ENCODE results near the gene CRYL1.
A peak's percentile ranks its signal among the peaks of the same experiment; 100 is the strongest.
"Not testable (repeated sequence)": the region's sequence is repeated elsewhere in the genome, so short reads cannot be mapped to it uniquely, and the experiment has no call there.

CRYL1 gene

DNA sequence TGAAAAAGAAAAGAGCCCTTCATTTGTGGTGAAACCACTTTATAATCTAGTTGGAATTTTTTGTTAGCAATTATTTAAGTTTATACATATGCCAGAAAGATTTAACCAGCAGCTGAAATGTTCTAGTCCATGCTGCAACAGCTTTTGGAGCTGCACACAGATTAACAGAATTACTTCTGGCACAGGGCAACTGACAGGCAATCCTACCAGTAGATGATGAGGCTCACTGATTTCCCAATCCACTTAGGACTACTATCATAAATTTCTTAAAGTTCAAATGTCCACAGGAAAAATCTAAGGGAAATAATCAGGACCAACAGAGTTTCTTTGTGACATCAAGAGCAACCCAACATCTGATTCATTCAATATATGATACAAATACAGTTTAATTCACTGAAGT, 78.8 kb downstream of the CRYL1 start:
- no peak for DNase-seq

DNA sequence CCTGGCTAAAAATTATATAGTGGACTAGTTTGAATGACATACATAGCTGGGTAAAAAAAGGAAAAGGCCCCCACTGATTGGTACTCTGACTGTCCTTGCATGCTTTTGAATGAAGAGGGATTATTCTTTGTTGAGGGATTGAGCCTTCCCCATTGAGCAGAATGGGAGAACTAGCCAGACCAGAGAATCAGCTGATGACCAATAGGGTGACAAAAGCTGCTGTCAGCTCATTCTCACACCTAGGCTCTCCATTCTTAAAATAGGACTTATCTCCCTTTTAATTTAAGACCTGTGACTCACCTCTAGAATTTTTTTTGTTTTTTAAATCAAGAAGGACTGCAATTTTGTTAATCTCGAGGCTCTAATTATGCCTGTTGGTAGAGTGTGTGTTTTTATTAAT, 79.3 kb downstream of the CRYL1 start:
- no peak for DNase-seq

DNA sequence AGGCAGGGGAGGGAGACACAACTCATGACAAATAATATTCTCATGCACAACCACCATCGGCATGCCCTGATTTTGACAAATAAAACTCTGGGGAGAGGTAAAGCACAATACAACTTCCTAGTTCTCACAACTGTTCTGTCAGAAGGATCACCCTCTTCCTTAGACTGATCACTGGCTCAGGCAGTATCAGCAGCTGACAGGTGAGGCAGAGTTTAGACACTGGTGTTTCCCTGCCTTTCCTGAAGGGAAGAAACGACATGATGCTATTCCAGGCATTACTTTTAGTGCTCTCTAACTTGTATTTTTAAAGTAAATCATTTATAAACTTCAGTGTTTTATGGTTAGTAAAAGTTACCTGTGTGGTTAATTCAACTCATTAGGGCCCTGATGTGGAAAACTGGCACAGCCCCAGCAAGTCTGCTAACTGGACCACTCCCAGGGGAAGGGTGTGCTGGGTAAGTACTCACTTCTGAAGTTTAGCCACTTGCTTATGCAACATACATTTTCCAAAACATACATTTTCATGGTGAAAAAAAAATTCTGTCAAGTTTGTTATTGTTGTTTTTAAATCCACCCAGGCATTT, 82.8 kb downstream of the CRYL1 start:
- DNase-seq, result no peak

DNA sequence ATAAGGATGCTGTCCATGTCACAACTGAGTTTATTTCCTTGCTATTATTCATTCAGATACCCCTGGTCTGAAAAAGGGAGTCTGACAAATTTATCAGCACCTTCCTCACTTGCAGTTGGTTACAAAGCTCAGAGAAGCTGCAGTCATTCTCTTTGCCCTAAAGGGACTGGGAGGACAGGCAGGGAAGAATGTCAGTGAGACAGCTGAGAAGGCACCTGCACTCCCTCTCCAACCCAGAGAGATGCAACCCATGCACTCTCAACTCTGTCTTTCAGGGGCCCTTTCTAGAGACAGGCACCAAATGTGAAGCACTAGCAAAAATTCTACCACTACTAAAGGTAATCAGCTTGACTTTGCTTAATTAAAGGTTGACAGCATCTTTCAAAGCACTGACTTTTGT, 83.3 kb downstream of the CRYL1 start:
- no peak for DNase-seq

DNA sequence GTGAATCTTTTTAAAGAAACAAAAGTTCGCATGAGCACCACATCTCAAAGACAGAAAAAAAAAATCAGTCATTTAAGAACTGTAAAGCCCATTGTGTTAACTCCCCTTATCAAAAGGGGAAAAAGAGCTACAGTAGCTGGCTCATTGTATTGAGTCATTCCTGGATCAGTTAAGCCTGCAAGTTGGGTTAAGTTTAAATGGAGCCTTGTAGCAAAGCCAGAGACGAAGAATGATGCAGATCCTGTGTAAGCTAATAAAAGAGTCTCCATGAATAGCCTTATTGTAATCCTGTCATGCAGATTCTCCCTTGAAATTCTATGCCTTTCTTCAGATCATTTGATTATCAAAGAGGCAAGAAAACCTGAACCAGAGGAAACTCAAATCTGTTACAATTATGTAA, 83.8 kb downstream of the CRYL1 start:
- DNase-seq, result no peak

DNA sequence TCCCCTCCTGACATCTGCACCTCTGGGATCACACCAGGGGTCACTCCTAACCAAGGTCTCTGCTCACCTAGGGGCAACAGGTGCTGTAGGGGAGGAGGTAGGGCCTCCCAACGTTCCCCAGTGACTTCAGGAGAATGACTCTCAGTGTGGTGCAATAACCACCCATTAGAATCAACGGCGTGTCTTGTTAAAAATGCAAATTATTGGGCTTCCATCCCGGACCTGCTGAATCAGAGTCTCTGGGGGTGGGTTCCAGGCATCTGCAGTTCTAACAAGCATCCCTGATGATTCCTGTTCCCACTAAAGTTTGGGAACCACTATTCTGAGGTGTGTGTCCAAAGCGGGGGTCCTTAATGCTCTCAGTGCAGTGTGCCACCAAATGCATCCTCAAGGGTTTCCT, 84.6 kb downstream of the CRYL1 start:
- no peak for DNase-seq

DNA sequence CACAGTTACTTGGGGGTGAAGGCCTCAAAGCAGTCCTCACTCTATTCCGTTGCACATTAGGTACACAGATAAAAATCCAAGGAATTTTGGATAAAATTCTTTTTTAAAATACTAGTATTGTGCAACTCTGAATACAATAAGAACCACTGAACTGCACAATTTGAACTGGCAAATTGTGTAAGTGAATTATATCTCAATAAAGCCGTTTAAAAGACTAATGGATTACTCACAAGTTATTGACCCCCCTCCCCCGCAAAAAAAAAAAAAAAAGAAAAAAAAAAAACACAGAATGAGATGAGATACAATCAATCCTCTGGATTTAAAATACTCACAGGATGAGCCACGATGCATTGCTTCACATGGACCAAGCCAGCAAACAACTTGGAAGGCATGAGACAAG, 86.4 kb downstream of the CRYL1 start:
- no peak for DNase-seq

DNA sequence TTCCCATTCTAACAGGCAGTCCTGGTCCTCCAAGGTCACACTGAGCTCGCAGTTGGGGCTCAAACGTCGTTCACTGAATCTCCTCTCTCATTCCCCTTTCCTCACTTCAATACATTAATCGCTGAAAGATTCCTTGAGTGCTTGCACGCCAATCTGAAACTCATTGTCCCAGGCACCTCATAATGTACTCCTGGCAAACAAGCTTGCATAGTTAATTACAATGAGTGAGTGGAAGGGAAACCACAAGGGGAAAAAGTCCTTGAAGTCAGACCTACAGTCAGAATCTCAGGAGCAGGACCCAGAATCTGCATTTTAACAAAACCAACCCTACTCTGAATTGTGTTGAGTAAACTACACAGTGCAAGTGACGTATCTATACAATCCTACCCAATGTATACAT, 86.9 kb downstream of the CRYL1 start:
- DNase-seq, result no peak

DNA sequence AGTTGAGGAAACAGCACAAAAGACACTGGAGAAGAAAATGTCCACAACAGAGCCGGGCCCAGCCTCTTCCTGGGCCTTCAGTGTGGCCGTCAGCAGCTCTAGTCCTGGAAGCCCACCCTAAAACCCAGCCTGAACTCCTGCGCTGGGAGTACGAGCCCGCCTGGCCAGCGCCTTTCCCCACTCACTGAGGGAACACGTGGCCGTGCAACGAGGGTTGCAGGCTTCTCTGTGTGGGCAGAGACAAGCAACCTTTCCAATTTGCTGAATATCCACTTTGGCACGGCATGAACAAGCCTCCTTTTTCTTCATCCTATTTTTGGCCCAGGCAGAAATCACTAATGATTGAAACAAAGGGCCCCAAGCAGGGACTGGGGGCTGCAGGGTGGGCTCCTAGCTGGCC, 89.2 kb downstream of the CRYL1 start:
- DNase-seq, result no peak

DNA sequence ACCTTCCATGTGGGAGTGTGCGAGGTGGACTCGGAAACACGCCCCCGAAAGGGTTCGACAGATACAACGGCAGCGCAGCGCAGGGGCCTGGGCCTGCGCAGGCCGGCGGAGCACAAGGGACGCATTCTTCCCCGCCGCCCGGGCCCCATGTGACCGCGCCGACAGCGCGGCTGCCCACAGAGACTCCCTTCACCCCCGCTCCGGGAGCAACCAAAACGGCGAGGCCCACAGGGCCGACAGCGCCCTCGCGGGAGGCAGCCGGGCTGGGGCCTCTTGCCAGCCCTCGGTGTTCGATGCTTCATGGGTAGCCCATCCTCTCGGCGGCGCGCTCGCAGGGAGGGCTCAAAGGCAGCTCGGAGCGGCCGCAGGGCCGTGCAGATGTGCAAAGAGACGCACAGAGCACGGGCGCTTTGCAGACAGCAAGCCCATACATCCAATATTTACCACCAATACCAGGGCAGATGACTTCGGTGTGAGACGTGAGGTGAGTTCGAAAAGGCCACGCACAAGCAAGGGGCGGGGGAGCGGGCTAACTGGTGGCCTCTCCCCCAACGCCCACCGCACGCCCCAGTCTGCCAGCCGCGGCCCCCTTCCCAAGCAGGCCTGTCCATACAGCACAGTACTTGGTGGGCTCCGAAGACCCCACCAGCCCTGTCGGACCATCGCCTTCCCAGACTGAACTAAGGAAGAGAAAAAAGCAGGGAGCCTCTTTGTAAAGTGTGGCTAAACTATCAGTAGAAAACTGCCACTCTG, 89.9 kb downstream of the CRYL1 start:
- no peak for DNase-seq

DNA sequence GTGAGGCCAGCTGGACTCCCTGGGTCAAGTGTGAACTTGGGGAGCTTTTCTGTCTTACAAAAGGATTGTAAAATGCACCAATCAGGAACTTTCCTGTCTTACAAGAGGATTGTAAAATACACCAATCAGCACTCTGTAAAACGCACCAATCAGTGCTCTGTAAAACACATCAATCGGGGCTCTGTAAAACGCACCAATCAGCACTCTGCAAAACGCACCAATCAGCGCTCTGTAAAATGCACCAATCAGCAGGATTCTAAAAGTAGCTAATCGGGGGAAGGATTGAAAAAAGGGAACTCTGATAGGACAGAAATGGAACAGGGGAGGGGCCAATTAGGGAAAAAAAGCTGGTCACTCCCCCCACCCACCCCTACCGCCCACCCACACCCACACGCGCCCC, 91.4 kb downstream of the CRYL1 start:
- not testable (repeated sequence) for DNase-seq

DNA sequence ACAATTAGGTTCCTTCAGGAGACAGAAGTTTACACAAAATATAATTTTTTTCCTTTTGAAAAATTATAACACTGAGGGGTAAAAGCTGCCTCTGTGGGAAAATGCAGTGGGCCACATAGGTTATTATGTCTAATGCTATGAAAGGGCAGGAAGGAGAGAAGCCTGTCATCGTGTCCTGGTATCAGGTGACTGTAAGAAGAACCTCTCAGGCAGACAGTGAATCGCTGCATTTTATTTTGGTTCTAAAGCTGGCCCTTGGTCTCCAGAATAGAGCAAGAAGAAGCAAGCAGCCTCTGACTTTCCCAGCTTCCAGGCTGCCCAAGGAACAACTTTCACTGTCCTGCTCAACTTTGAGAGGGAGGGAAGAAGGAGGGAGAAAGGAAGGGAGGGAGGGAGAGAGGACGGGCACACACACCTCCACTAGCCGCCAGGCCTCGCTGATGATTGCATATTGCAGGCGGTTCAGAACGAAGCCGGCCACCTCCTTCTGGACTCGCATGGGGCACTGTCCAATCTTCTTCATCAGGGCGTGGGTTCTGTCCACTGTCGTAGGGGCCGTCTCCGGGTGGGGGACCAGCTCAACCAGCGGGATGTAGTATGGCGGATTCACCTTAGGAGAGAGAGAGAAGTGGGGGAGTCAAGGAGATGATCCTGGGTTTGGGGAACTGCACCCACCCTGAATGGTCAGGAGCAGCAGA, 93.8 kb downstream of the CRYL1 start:
- DNase-seq, result no peak

DNA sequence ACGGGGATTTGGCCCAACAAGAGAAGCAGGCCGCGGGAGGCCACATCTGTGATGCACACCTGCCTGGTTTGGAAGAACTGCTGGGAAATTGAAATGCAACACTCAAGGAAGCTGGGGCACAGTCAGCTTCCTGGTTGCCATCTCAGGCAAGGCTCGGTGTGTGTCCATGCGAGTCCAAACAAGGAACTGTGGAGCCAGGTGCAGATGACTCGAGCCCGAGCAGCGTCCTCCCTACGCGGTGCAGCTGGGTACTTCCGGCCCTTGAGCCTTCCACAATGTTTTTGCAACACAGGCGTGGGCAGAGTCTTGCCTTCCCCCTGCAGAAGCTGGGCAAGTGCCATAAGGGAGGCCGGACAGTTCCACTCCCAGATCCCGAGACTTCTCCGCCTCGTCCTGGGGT, 94.6 kb downstream of the CRYL1 start:
- DNase-seq, result no peak

DNA sequence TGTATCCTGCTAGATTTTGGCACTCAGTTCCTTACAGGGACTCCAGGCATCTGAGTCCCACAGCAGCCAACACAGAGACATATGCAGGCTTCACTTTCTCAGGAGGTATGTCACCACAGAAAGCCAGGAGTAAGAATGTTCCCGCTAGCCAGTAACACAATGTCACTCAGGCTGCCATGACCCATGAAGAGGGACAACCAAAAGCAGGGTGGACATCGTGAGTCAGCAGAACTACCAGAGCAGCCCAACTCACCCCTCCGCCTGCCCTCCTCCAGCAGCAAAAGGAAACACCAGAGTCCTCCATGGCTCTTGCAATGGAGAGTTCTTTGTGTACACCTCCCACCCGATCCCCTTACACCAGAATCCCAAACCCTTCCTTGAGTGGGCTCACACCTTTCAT, 95.4 kb downstream of the CRYL1 start:
- no peak for DNase-seq

DNA sequence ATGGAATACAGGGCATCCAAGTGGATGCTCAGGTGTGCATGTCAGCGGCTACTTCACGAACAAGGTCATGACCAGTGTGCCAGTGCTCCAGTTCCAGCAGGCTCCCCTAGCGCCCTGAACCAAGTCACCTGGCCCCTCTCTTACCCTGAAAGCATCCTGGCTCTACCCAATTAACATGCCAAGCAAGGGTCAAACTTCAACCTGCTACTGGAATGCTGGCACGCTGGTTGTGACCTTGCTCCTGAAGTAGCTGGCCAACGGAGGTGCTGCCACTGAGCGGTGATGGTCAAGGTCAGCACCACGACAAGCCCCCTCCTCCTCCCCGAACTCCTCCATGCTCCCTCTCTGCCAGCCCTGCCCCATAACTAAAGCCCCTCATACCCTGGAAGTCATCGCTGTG, 96.0 kb downstream of the CRYL1 start:
- DNase-seq, result no peak

DNA sequence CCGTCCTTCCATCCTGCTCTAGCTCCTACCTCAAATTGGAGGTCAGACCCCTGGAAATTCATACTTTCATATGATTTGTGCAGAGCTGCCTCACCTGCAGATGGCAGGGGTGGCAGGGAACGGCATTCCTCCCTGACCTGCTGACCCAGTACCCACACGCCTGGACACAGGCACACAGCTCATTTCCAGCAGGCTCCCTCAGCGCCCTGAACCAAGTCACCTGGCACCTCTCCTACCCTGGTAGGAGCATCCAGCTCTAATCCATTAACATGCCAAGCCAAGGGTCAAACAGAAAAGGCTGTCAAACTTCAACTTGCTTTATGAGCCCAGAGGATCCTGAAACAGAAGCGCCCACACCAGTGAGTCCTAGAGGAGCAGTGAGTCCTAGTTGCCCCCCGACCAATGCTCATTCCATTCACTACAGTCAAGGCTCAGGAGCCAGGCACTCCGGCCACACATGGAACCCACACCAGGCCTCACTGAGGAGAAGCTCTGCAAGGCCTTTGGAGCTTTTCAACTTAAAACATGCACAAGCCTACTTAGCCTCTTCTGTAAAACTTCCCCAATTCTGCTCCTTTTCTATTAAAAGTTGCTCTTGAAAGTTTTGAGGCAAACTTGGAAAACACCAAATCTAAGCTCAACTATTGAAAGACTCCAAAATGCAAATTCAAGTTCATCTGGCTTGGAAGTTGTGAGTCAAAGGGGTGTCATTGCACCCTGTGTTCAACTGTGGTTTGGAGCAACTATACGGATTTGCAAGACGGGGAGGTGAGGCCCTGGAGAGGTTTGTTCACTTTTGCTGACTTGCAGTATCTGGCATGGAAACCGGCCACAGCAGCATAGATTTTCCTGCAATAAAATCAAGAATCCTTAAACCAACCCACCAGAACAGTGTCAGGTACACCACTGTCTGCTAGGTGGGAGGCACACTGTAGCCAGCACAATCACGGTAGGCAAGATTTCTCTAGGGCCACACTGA, 96.7 kb downstream of the CRYL1 start:
- peak in 1 of 2 donors; percentile 20 for DNase-seq

DNA sequence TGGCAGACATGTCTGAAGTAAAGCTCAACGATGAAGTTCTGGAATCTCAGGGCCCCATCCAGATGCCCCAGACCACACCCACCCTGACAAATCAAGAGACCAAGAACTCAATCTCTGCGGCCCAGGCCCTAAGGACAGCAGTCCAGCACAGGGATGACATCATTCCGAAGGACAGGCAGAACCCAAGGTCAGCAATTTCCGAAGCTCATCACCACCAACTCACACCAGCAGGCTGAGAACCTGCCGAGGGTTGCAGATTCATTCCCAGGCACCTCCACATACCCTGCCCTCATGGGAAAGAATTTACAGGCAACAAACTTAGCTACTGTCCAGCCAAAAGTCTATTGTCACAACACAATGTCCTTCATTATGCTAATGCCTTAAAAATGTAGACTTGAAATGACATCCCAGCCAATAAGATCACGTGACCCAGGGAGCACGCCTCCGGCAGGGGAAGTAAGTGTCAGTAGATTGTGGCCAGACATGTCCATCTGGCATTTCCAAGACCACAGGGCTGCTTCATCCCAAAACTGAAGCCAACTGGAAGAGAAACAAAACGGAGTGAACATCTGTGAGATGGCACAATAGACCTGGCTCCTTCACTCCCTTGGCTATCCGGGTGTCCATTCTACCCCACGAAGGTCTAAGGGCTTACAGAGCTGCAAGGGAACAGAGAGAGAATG, 98.8 kb downstream of the CRYL1 start:
- no peak for DNase-seq

DNA sequence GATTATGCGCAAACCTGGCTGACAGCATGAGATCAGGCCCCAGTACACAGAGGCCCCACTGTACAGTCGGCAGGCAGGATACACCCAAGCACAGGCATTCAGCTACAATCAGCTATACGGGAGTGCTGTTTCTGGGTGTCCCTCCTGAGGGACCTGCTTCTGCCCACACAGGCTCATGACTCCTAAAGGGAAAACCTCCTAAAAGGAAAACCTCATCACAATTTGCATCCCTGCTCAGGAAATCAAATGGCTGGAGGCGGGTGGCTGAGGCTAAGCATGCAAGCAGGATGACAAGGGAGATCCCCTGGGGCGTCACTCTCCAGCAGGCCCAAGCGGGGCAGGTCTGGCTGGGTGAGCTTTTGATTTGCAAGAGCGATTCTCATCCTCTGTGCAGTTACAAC, 99.8 kb downstream of the CRYL1 start:
- peak in 1 of 2 donors; percentile 36 for DNase-seq

DNA sequence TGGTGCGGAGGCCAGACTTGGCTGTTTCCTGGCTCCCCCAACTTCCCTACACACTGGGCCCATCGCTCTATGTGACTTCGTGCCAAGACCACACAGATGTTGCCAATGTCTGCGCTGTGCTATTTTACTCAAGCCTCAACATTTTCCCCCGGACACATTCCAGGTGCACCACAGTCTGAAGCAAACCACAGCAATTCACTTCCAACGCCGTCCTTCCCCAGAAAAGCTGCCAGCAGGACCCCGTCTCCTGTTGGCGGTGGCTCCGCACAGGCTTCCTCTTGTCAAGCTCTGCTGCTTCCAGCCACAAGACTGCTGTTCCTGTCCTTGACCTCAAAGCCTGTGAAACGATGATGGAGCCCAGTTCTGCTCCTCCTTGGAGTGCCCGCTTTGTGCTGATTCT, 100.7 kb downstream of the CRYL1 start:
- no peak for DNase-seq

DNA sequence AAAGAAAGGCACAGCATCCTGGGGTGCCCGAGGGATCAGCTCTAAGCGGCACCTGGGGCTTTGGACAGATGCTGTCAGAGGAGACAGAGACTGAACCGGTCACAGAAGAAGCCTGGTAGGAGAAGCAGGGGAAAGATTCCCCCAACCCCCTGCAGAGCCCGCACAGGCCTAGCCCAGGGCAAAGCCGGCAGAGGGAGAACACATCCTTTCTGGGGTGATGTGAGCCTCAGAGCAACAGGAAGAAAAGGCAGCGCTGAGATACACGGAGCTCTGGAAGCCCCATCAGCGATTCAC, 101.2 kb downstream of the CRYL1 start:
- DNase-seq, result no peak

DNA sequence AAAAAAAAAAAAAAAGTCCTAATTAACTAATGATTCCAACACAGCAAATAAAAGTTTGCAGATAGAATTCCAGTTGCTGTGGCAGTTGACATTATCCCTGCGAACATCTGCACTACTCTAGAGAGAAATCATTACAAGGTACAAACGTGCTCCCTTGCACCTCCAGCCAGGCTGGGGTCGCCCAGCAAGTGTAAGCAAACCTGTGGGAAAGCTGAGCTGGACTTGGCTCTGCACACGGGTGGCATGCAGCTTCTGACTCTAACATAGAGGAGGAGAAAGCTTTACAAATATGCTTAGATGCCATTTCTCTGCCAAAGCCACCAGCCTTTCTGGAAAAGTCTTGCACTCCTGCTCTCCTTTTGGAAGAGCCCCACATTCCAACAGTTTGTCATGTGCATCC, 103.3 kb downstream of the CRYL1 start:
- no peak for DNase-seq

DNA sequence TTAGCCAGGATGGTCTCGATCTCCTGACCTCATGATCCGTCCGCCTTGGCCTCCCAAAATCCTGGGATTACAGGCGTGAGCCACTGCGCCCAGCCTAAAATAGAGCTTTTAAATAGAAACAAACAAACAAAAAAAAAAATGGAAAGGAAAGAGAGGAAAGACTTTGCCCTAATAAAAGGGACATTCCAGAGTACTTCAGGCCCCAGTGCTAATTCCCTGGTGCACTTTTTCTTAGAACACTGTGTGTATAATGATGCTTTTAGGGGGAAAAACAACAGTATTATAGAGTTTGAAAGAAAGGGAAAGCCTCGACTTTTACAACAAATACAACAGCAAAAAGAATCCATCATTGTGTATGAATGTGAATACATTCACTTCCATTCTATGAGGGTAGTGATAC, 104.7 kb downstream of the CRYL1 start:
- no peak for DNase-seq

DNA sequence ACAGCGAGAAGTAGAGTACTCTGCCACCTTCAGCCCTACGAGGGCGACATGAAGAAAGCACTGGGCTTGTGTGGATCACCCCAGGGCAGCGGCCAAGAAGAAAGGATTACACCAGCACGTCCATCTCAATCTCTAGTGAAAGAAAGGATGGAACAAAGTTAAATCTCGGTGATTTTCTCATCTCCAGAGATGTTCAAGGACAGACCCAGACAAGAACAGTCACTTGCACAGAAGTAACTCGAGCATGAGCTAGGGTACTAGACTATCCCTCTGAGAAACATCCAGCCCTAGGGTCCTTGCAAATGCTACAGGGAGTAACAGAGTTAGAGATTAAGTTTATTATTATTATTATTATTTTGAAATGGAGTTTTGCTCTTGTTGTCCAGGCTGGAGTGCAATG, 106.7 kb downstream of the CRYL1 start:
- DNase-seq, result no peak

All from stimulated activated CD4-positive, alpha-beta T cell treated with anti-CD3 and anti-CD28 coated beads, Interleukin-2, amount 100 ng/mL, for 24 hours (primary cell).